NT2/D1 (cell line): ENCODE results near the gene SEC24A.

Experiments
- DNase-seq: peaks from one replicate; pipeline ENCODE4 v3.0.0-alpha.2; 2011; ENCODE audit warnings: low read depth, low spot score
- H3K27me3 ChIP-seq: 2 replicates; pipeline ENCODE4 v1.6.0; 2011; ENCODE audit warnings: mild to moderate bottlenecking; ENCODE audit not compliant: insufficient read length, insufficient read depth
- H3K36me3 ChIP-seq: 2 replicates; pipeline ENCODE4 v1.6.1; 2011; ENCODE audit warnings: mild to moderate bottlenecking, low read length, mixed read lengths; ENCODE audit not compliant: insufficient read depth, insufficient read length
- H3K4me1 ChIP-seq: 2 replicates; pipeline ENCODE4 v1.5.1; 2011; ENCODE audit not compliant: insufficient read depth, insufficient read length
- H3K4me3 ChIP-seq: 2 replicates; pipeline ENCODE4 v1.5.1; 2011; ENCODE audit warnings: low read depth; ENCODE audit not compliant: insufficient read length
- H3K9ac ChIP-seq: 2 replicates; pipeline ENCODE4 v1.6.0; 2011; ENCODE audit warnings: low read depth; ENCODE audit not compliant: insufficient read length
- H3K9me3 ChIP-seq: 2 replicates; pipeline ENCODE4 v1.5.1; 2011; ENCODE audit warnings: mild to moderate bottlenecking, low read length; ENCODE audit not compliant: insufficient read depth
- SUZ12 ChIP-seq: IDR thresholded peaks from 2 replicates; pipeline ENCODE4 v1.6.1; 2011; ENCODE audit not compliant: insufficient read length, insufficient read depth; ENCODE audit errors: extremely low read depth
- YY1 ChIP-seq: IDR thresholded peaks from 2 replicates; pipeline ENCODE4 v1.6.1; 2011; ENCODE audit not compliant: insufficient read length, insufficient read depth
- ZNF274 ChIP-seq: IDR thresholded peaks from 2 replicates; pipeline ENCODE4 v1.6.1; 2011; ENCODE audit warnings: mild to moderate bottlenecking, low read depth, low read length

The SEC24A gene

DNA sequence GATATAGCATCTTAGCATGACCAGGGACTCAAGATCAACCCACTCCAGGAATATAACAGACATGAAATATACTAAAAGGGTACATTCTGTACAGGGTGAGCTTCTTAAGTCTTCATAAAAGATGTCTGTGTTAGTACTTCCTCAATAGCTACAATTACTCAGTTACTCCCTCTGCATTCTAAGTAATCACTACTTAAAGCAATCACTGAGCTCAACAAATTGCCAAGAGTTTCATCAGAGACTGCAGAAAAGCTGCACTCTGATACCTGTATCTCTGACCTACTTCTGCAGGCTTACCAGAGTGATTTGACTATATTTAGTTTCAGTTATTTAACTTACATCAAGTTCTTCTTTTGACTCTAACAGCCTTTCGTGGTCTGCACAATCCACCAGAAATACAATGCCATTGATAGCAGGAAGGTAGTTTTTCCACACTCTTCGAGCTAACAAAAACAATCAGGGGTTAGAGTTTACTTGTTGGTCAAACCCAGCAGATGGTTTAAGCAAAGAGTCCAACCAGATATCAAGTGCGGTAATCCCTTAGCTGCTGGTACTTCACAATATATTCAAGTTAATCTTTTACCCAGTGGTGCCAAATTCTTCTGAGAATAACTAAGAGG lies 39.2 kb upstream of the SEC24A start:
- Histone ChIP-seq H3K4me3 (no peak overlapping the region), H3K4me1 (no peaks in the 10 kb centered on the region), H3K9me3 (0 out of 2 replicates have a peak, but pooled peaks cover 7% of the 10 kb centered on the region), H3K9ac (no peak overlapping the region), H3K27me3 (no peaks in the 10 kb centered on the region), H3K36me3 (peaks cover 60% of the 10 kb centered on the region)
- DNase-seq = no peak
- TF ChIP-seq SUZ12 (no peak), ZNF274 (no peak), YY1 (no peak)

DNA sequence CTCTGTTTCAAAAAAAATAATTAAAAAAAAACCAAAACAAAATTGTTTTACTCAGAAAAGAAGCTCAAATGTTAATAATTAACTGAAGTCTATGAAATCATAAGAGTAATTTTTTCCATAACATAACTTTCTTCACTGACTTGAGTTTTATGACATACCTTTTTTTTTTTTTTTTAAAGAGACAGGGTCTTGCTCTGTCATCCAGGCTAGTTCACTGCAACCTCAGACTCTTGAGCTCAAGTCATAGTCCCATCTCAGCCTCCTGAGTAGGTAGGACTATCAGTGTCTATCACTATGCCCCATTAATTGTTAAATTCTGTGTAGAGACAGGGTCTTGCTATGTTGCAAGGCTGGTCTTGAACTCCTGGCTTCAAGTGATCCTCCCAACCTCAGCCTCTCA lies 37.9 kb upstream of the SEC24A start:
- Histone ChIP-seq H3K36me3 (peaks cover 55% of the 10 kb centered on the region), H3K4me1 (no peaks in the 10 kb centered on the region), H3K9me3 (0 out of 2 replicates have a peak, but pooled peaks cover 7% of the 10 kb centered on the region), H3K4me3 (no peak overlapping the region), H3K27me3 (no peaks in the 10 kb centered on the region), H3K9ac (no peak overlapping the region)
- TF ChIP-seq SUZ12 = no peak
- no peak for TF ChIP-seq YY1
- no peak for TF ChIP-seq ZNF274
- DNase-seq = no peak

DNA sequence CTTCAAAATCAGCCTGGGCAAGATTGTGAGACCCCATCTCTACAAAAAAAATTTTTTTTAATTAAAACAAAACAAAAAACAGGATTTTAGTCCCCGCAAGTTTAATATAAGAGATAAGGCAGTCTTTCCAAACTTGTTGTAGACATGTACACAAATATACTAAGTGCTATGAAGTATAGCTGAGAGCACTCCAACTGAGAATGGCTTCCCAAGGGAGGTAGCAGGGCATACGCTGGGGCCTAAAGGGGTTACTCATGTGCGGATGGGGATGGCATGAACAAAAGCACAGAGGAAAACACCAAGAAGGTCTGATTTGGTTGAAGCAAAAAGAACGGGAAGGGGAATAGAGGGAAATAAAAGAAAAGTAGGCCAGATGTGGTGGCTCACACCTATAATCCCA lies 37.1 kb upstream of the SEC24A start:
- H3K36me3 ChIP-seq = peaks cover 49% of the 10 kb centered on the region

GRCh38 chr5:134614450-134615085 lies 34.0 kb upstream of the SEC24A start:
- Histone ChIP-seq H3K27me3 (no peaks in the 10 kb centered on the region), H3K4me3 (no peak overlapping the region), H3K4me1 (no peaks in the 10 kb centered on the region), H3K9ac (no peak overlapping the region), H3K36me3 (peaks cover 36% of the 10 kb centered on the region), H3K9me3 (0 out of 2 replicates have a peak, but pooled peaks cover 7% of the 10 kb centered on the region)
- no peak for DNase-seq
- TF ChIP-seq YY1 (no peak), SUZ12 (no peak)

More for the DNA sequence above, 37.1 kb upstream of the SEC24A start:
- no peak for TF ChIP-seq SUZ12
- TF ChIP-seq ZNF274 = no peak
- TF ChIP-seq YY1 = no peak
- no peak overlapping the region for H3K4me3 ChIP-seq
- no peak overlapping the region for H3K9ac ChIP-seq
- no peaks in the 10 kb centered on the region for H3K27me3 ChIP-seq
- no peak for DNase-seq
- H3K4me1 ChIP-seq = no peaks in the 10 kb centered on the region
- 0 out of 2 replicates have a peak, but pooled peaks cover 7% of the 10 kb centered on the region for H3K9me3 ChIP-seq

DNA sequence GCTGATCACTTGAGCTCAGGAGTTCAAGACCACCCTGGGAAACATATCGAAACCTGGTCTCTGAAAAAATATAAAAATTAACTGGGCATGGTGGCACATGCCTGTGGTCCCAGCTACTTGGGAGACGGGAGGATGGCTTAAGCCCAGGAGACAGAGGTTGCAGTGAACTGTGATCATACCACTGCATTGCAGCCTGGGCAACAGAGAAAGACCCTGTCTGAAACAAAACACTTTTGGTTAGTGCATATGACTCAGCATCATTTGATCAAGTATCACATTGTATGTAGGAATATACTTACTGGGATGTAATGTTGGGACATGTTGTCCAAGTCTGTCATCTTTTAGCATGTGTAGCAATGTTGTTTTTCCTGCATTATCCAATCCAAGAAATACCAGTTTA lies 28.0 kb upstream of the SEC24A start:
- Histone ChIP-seq H3K9me3 (no peaks in the 10 kb centered on the region), H3K4me3 (no peak overlapping the region), H3K9ac (no peak overlapping the region), H3K36me3 (peaks cover 23% of the 10 kb centered on the region), H3K4me1 (no peaks in the 10 kb centered on the region), H3K27me3 (no peaks in the 10 kb centered on the region)
- no peak for TF ChIP-seq SUZ12
- TF ChIP-seq YY1 = no peak
- no peak for TF ChIP-seq ZNF274
- DNase-seq = no peak

DNA sequence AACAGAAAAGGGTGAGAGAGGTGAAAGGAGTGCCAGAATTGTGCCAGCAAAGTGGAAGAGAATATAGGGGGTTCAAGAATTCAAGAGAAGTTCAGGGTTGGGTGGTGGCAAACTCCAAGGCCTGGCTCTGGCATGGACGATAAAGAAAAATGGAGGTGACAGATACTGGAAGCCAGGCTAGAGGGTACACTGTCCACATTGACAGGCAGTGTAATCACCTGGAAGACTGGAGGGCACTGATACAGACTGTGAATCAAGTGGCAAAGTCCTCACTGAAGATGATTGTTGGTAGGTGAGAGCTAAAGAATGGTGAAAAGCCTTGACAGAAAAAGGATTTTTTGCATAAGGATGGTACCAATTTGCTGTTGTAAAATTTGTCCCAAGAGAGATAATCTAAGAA lies 23.0 kb upstream of the SEC24A start:
- Histone ChIP-seq H3K9me3 (no peaks in the 10 kb centered on the region), H3K9ac (no peak overlapping the region), H3K4me3 (no peak overlapping the region), H3K27me3 (no peaks in the 10 kb centered on the region), H3K4me1 (no peaks in the 10 kb centered on the region), H3K36me3 (peaks cover 7% of the 10 kb centered on the region)
- DNase-seq = no peak
- TF ChIP-seq SUZ12 (no peak), ZNF274 (no peak), YY1 (no peak)

GRCh38 chr5:134626369-134627014 lies 22.1 kb upstream of the SEC24A start:
- no peak for DNase-seq
- H3K36me3 ChIP-seq = peaks cover 4% of the 10 kb centered on the region
- no peaks in the 10 kb centered on the region for H3K27me3 ChIP-seq

More at GRCh38 chr5:134626369-134627014, 22.1 kb upstream of the SEC24A start:
- Histone ChIP-seq H3K9me3 (no peaks in the 10 kb centered on the region), H3K4me3 (no peak overlapping the region), H3K4me1 (no peaks in the 10 kb centered on the region), H3K9ac (no peak overlapping the region)
- no peak for TF ChIP-seq SUZ12
